NOMO-1 treated with dmso at 0.1 percent for 144 hours (cell line): ENCODE results near the gene LASP1NB.

Experiments used
- DNase-seq: peaks from one replicate; lab custom pipeline; 2025; ENCODE audit not compliant: unreplicated experiment; lab: John Stamatoyannopoulos, UW

LASP1NB gene

DNA sequence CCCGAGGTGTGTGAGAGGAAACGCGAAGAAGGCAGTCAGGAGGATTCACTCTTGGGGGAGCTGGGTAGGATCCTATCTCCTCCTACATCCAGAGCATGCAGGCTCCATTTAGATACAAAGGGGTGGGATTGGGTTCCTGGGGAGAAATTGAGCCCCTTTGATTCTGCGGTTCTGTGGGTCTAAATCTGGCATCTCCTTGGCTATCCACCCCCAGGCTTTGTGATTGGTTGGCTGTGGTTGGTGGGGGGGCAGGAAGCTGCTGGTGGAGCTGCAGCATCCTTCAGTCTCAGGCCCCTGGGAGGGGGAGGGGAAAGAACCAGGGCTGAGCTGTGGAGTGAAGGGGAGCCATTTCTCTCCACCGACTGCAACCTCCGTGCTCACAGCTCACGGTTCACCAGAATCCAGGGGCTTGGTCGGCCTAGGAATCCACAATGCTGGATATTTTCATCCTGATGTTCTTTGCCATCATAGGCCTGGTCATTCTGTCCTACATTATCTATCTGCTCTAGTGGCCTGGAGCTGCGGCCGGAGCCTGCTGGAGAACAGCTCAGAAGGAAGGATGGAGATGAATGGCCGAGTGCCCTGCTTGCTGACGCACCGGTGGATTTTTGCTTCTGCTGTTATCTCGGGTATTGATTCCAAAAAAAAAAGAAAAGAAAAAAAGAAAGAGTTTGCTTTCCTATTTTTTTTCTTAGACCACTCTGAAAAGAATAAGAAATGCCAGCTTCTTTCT is at the start of gene LASP1NB:
Gene LASP1NB, plus strand, starts transcription at position 352 of the 733 bp plus-strand sequence.
- no peak for DNase-seq

DNA sequence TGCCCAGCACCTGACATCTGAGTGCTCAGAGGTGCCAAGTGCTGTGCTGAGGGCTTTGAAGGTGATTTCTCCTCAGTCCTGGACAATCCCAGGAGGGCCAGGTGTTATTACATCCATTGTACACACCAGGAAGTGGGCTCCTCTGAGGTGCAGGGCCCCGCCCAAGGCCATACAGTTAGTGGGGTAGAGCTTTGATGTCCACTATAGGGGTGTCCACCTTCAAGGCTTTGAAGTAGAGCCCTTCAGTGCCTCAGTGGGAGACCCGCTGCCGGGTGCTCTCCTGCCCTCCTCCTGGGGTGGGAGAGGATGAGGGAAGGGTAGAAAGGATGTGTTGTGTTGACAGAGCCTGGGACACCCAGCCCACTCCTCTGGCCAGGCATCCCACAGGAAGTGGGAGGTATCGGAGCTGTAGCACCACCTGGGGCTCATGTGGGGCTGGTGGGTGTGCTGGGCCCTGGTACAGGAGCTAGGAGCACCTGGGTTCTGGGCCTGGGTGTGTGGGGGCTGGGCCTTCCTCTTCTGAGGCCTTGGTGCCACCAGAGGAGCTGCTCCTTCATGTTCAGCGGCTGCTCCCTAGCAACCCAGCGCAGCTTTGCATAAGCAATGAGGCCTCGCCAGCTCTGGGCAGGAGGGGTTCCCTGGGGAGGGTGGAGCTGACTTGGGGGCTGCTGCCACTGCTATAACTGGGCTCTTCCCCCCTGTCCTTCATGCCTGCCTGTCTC is 48.1 kb upstream of the LASP1NB start:
- DNase-seq: no peak

DNA sequence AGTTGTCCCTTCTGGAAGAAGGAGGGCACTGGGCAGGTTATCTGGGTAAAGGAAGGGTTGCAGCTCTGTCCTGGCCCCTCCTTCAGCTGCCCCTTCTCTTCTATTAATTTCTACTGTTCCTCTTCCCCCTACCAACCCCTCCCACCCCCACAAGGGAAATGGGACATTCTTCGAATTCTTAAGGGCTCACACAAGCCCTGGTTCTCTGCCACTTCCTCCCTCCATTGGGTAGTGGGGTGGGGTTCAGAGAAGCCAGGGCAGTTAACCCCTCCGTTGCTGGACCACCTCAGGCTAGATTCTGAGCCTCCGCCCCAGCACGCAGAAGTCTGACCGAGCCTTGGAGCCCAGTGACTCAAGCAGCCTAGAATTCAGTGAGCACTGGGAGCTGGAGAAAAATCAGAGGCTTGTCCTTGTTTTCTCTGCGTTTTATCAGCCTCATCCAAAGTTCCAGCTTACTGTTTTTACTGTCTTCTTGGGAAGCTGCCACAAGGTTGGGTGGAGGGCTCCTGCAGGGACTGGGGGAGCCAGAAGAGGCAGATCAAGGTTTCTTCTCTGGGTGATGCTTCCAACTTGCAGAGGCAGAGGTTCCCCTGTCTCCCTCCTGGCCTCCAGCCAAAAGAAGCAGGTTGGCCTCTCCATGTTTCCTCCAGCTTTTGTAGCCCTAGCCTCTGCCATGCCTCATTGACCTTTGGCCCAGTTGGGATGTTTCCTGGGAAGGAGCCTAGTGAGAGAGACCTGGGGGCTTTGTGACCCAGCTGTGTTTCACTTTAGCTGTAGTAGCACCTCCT is 45.3 kb upstream of the LASP1NB start:
- DNase-seq: no peak

DNA sequence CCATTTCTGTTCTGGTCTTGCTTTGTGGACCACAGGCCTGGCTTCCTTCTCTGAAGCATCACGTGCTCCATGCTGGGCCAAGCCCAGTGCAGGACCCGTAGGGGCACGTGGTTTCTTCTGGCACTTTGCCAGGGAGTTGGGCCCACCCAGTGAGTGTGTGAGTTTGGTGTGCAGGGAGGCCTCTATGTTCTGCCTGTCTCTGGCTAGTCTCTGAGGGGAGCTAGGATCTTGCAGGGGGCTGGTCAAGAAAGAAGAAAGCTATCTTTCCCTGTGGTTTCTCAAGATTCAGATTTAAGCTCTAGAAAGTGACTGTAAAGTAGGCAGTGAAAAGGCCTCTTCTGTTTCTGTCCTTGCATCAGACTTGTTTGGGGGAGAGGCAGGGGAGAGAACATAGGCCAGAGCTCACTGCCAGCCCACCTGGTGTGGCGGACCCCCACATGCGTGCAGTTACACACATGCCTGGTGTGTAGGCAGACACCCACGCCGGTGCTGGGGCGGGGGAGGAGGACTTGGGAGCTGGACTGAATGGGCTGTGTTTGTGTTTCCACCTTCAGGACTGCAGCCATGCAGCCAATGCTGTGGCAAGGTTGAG is 43.7 kb upstream of the LASP1NB start:
- DNase-seq: no peak

DNA sequence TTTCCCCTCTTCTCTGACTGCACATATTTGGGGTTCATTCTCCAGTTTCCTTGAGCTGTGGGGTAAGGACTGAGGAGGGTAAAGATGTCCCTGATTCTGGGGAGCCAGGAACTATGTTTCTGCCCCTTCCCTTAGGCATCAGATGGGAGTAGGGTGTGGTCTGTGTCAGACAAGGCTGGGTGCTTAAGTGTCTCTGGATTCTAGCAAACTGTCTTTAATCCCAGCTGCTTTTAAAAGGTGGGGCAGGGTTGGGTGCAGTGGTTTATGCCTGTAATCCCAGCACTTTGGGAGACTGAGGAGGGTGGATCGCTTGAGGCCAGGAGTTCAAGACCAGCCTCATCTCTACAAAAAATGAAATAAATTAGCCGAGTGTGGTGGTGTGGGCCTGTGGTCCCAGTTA is 42.5 kb upstream of the LASP1NB start:
- no peak for DNase-seq

DNA sequence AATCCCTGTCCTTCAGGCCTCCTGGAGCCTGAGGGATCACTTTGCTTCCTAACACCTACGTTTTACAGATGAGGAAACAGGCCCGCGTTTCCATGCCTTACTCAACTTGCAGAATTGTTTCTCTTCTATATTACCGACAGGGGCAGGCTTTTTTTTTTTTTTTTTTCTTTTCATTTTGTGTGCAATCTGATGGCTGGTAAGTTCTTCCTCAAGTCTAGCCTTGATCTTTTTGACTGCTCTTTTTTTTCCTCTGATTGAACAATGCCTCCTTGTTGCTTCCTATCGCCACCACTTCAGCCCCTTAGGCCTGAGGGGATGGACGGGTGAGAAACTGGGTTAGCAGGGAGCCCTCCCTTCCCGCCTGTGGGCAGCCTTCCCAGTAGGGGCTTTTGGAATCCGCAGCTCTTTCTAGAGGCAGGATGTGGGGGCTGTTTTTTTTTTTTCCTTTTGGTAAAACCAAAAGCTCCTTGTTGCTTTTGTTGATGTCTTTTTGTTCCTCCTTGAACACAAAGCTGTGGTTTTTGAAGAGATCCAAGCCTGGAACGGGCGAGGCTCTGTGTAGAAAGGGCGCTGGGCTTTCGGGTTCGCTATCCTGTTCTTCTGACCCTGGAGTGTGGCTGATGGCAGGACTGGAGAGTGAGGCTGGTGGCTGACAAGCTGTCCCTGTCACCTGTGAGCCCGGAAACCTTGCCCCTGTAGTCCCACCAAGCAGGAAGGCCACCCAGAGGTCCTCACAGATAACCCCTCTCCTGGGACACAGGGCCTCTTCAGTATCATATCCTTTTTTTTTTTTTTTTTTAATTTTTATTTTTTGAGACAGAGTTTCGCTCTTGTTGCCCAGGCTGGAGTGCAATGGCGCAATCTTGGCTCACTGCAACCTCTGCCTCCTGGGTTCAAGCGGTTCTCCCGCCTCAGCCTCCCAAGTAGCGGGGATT is 41.6 kb upstream of the LASP1NB start:
- no peak for DNase-seq

DNA sequence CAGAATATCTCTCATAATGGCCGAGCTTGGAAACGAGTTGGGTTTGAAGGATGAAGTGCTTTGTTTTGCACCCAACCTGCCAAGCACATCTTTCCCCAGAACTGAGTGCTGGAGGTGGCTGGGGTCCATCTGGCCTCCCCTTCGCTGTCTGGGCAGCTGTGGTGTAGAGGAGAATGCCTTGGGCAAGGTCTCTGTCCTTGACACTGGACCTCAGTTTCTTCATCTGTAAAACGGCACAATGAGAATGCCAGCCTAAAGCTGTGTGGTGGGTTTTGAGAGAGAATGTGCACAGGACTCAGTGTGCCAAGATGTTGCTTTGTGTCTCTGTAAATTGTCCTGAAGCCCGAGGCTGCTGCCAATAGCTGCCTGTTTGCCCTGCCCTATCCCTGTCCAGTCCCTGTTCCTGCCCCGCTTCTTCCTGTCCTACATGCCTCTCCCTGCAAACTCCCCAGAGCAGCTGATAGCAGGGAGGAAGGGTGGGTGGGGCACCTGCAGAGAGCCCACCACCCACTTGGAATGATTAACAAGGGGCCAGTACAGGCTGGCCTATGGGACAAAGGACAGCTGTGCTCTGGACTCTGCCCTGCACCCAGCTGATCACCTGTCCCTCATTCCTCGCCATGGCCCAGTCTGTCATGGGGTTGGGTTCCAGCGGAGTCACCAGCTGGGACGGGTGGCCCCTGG is 40.2 kb upstream of the LASP1NB start:
- no peak for DNase-seq

DNA sequence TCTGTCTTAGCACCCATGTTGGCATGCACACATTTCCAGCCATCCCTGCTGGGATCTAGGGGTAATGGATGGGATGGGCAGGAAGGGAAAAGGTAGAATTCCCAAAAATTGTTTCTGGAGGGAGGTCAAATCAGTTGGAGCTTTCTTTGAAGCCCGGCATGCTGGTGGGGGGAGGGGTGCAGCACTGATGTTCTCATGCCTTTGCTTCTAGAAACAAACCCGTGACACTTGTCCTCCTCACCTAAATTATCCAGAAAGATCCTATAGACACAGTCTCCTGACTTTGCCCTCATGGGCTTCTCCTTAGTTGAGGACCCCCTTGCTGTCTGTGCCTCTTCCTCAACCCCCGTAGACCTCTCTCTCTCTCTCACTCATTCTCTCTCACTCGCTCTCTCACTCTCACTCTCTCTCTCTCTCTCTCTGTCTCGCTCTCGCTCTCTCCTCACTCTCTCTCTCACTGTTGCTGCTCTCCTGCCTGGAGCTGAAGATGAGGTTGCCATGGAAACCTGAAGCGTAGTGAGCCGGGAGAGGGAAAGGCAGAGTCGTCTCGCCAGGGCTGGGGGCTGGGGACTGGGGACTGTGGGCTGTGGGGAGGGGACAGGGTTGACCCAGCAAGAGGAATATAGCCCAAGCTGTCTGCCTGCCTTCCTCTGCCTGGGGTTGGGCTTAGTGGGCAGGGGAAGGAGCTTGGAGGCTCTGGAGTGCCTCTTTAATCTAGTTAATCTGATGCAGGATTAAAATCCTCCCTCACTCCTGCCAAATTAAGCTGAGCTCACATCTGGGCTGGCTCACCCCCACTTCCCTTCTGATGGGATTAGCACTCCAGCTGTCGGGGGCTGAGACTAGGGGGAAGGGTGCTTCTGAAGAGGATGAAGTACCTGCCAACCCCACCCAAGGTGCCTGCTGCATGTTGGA is 39.4 kb upstream of the LASP1NB start:
- no peak for DNase-seq

DNA sequence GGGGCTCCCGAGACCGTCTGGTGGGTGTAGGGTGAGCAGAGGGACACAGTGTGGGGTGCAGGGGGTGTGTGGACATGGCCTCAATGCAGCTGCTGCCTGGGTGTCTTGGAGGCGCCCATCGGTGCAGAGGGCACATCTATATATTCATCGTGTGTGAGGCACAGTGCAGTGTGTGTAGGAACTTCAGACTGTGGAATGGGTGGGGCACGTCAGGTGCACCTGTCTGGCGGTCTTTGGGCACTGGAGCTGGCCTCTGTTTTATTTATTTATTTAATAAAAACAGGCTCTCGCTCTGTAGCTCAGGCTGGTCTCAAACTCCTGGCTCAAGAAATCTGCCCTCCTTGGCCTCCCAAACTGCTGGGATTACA is 38.8 kb upstream of the LASP1NB start:
- no peak for DNase-seq

DNA sequence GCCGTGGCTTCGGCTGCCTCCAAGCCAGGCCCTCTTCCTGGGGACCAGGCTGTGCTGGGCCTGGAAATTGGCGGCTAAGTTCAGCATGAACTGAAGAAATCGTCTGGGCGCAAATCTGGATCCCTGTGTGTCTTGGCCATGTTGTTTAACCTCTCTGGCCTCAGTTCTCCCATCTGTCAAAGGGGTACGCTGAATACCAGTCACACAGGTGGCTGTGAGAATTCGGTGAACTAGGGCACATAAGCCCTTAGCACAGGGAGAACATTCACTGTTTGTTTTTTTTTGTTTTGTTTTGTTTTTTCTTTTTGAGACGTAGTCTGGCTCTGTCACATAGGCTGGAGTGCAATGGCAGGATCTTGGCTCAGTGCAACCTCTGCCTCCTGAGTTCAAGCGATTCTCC is 36.6 kb upstream of the LASP1NB start:
- no peak for DNase-seq

DNA sequence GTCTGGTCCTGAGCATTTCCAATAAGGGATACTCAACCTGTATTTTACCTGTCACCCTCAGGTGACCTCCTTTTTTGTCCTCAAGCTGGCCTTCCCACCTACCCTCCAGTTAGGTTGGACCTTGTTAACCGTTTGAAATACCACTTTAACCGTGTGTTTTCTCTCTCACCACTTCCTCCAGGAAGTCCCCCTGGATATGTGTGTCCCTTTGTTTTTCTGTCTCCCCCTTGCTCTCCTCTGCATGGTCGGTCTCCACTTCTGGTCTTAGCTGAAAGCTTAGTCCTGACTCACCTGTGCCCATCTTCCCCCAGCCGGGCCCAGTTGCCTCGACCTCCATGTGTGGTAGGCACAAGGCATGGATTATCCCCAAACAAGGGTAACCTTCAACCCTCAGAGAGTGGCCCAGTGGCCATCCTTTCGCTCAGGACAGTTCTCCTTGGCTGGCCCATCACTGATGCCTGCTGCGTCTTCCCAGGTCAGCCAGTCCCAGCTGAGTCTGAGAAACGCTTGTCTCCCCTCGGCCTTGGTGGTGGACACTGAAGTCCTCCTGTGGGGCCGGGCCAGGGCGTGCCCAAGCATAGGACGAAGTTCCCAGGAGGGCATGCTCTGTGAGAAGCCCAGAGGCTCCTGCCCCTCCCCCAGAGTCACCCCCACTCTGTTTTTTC is 35.5 kb upstream of the LASP1NB start:
- DNase-seq: no peak

DNA sequence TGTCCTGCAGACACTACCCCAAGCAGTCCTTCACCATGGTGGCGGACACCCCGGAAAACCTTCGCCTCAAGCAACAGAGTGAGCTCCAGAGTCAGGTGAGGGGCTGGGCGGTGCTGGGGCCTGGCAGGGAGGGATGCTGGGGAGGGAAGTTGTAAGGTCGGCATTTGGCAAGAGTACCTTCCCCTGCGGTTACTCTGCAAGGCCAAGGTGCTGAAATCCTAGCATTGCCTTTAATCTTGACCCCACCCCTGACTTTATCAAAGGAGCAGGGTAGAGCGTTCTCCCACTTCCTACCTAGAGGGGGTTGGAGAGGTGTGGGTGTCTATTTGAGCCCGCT is 35.0 kb upstream of the LASP1NB start:
- DNase-seq: no peak

DNA sequence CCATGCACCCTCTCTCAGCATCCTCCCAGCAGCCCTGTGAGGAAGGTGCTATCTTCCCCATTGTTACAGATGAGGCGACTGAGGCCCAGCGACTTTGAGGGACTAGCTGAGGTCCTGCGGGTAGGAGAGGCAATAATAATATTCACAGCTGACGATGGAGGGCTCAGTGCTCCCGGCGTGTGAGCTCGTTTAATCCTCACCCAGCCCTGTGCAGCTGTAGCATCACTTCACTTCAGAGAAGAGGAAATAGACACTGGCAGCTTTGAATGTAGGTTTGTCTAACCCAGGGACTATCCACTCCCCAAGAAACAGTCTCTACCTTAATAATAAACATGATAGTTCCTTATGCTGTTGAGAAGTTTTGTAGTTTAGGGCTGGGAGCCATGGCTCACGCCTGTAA is 34.0 kb upstream of the LASP1NB start:
- no peak for DNase-seq

DNA sequence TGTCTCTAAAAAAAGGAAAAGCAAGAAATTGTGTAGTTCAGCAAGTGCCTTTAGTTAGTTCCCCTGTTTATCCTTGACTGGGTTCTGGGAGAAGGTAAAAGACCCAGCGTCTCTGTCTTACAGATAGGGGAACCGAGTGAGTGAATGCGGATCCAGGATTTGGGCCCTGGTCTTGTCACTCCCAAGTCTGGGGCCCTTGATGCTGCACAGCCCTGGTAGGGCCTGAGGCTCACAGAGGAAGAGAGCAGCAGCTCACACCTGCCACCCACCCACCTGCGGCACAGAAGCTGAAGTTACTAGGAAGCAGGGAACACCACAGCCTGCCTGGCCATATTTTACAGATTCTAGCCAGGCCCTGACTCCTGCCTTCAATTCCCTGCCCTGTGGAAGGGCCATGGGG is 33.3 kb upstream of the LASP1NB start:
- no peak for DNase-seq

DNA sequence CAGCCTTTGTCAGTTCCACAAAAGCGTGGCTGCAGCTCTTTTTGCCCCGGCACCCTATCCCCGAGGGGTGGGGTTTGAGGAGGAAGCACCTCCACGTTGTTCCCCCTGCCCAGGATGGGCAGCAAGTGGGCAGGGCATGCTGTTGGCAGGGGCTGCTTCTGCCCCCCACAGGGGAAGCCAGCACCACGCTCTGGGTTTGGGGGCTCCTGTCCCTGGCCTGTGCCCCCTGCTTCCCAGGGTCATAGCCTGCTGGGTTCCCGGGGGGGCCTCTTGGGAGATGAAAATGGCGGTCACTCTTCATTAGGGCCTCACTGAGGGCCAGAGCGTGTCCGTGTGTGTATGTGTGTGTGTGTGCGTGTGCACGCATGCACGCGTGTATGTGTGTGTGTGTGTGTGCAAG is 32.8 kb upstream of the LASP1NB start:
- no peak for DNase-seq

DNA sequence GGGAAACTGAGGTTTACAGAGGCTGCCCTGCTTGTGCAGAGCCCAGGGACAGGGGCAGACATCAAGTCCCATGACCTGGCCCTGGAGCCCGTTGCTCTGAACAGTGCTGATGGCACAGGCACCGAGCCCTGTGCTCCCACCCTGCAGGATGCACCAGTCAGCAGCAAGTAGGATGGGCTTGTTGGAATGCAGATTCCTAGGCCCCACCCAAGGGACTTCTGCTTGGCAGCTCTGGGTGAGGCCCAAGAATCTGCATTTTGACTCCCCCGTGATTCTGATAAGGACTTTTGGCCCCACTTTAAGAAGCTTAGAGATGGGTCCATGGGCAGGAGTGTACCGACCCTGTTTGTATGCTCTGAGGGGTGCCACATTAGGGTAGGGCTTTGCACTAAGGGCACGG is 32.3 kb upstream of the LASP1NB start:
- no peak for DNase-seq

DNA sequence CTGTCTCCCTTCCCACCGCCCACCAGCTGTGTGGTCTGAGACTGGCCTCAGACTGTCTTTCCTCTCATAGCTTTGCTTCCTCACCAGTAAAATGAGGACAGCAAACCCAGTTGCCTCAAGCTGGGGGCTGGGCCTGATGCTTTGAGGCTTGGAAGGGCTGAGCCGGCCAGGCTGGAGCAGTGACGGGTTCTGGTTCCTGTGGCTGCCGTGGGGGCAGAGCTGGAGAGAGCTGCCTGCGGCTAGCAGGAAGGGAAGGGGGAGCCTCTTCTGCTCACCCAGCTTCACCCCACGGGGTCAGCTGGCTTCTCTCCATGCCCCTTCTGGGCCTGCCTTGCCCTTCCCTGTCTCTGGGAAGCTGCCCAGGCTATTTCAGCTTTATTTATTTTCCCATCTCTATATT is 31.8 kb upstream of the LASP1NB start:
- no peak for DNase-seq

DNA sequence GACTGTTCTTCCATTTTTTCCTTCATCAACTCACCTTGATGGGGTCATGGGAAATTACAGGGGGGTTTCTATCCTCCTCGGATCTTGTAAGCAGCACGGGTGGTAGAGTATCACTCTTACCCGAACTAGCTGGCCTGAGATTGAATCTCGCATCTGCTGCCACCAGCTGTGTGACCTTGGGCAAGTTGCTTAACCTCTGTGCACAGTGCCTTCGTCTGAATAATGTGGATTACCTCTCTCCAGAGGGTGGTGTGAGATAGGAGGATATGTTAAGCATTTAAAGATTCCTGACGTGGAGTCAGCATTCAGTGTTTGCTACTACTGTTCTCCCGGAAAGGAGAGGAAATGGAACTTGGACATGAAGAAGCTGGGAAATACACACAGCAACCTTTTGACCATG is 31.1 kb upstream of the LASP1NB start:
- no peak for DNase-seq
